ENCODE measurements around the gene HABP2.

GRCh38 chr10:113569576-113569975 is 16.7 kb downstream of the HABP2 start:
- TF ChIP-seq CTCF (IDR thresholded peaks at IDR 0.05) (no peak), POLR2A (IDR thresholded peaks at IDR 0.05) (no peak)
